ENCODE measurements around the gene PSMD2.
A peak's percentile ranks its signal among the peaks of the same experiment; 100 is the strongest.
"Not testable (repeated sequence)": the region's sequence is repeated elsewhere in the genome, so short reads cannot be mapped to it uniquely, and the experiment has no call there.

PSMD2 gene

DNA sequence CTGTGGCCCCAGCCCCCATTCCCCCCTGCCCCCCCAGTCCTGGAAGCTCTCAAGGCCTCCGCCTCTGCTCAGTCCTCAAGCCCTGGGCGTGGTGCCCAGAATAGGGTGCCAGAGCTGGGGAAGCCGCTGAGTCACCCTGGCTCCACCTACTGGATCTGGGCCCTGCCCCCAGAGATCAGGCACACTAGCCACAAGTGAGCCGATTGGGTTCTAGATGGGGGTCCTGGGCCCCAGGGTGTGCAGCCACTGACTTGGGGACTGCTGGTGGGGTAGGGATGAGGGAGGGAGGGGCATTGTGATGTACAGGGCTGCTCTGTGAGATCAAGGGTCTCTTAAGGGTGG, 21.0 kb downstream of the PSMD2 start:
- peak; percentile 72 to 74 for DNase-seq

DNA sequence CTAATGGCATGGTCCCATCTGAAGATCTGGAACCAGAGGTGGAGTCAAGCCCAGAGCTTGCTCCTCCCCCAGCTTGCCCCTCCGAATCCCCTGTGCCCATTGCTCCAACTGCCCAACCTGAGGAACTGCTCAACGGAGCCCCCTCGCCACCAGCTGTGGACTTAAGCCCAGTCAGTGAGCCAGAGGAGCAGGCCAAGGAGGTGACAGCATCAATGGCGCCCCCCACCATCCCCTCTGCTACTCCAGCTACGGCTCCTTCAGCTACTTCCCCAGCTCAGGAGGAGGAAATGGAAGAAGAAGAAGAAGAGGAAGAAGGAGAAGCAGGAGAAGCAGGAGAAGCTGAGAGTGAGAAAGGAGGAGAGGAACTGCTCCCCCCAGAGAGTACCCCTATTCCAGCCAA, 22.6 kb downstream of the PSMD2 start:
- DNase-seq: no peak

DNA sequence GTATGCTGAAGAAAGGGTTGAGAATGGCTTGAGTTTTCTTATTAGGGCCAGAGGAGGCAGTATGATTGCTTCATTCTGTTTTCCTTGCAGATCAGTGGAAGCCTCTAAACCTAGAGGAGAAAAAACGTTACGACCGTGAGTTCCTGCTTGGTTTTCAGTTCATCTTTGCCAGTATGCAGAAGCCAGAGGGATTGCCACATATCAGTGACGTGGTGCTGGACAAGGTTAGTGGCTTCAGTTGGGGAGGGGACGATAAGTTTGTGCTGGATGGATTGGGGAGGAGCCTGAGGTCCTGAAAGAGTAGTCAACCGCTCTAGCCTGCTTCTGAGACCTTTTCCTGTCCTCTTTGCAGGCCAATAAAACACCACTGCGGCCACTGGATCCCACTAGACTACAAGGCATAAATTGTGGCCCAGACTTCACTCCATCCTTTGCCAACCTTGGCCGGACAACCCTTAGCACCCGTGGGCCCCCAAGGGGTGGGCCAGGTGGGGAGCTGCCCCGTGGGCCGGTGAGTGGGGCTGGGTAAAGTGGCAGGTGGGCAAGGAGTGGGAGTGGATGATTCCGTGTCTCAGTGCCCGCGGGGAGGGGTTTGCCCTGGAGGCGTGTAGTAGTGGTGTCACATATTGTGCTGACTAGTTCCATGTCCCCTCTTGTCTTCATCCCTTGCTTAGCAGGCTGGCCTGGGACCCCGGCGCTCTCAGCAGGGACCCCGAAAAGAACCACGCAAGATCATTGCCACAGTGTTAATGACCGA, 23.9 kb downstream of the PSMD2 start:
- no peak for DNase-seq

DNA sequence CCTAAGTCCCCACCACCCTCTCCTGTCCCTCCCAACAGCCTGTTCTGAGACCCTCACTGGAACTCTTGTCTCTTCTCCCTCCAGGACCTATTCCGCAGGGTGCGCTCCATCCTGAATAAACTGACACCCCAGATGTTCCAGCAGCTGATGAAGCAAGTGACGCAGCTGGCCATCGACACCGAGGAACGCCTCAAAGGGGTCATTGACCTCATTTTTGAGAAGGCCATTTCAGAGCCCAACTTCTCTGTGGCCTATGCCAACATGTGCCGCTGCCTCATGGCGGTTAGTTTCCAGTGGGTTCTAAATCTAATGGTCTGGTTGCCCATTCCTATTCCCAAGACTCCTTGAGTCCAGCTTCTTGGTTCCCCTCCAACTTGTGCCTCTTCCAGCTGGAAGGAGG, 24.7 kb downstream of the PSMD2 start:
- DNase-seq: no peak

DNA sequence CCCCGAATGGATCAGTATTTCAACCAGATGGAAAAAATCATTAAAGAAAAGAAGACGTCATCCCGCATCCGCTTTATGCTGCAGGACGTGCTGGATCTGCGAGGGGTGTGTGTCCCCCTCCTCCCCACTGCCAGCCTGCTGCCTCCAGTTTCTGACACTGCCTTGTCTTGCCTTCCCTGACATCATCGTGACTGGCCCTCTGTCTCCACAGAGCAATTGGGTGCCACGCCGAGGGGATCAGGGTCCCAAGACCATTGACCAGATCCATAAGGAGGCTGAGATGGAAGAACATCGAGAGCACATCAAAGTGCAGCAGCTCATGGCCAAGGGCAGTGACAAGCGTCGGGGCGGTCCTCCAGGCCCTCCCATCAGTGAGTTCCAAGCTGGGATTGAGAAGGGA, 26.2 kb downstream of the PSMD2 start:
- no peak for DNase-seq

DNA sequence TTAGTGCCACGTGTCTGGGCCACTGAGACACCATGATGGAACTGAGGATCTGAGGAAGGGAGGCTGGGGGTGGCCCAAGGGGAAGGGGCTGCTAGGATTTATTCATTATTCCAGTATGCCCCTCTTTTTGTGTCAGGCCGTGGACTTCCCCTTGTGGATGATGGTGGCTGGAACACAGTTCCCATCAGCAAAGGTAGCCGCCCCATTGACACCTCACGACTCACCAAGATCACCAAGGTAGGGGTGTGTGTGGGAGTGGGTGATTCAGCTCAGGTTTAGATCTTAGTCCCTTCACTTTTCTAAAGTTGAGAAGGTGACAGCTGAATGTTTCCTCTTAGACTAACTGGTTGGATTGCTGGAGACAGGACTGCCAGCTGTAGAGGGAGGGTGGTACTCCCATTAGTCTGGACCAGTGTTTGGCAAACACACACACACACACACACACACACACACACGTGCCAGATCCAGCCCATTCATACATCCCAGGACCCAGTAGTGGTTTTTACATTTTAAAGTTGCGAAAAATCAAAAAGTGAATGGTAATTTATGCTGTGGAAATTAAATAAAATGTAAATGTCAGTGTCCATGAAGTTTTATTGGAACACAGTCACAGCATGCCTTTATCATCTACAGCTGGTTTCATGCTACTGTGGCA, 26.8 kb downstream of the PSMD2 start:
- no peak for DNase-seq

DNA sequence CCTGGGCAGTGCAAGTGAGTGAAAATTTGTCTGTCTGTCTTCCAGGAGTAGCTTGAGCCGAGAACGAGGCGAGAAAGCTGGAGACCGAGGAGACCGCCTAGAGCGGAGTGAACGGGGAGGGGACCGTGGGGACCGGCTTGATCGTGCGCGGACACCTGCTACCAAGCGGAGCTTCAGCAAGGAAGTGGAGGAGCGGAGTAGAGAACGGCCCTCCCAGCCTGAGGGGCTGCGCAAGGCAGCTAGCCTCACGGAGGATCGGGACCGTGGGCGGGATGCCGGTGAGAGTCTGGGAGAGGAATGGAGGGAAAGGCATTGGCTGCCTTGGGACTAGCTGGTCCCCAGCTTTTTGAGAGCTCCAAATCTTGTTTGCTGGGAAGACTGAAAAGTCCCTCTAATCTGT, 28.1 kb downstream of the PSMD2 start:
- DNase-seq: no peak

DNA sequence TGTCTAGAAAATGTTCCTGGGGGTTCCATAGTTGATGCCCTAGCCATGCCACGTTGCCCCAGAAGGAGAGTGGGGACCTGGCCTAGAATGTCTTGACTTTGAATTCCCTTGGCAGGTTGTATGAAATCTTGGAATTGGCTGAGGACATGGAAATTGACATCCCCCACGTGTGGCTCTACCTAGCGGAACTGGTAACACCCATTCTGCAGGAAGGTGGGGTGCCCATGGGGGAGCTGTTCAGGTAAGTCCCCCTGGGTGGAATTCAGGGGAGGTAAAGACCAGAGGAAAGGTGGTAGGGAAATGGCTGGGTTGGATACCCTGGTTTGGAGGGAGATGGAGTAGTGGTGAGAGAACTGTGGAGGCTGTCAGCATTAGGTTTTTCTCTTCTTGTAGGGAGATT, 29.5 kb downstream of the PSMD2 start:
- no peak for DNase-seq

DNA sequence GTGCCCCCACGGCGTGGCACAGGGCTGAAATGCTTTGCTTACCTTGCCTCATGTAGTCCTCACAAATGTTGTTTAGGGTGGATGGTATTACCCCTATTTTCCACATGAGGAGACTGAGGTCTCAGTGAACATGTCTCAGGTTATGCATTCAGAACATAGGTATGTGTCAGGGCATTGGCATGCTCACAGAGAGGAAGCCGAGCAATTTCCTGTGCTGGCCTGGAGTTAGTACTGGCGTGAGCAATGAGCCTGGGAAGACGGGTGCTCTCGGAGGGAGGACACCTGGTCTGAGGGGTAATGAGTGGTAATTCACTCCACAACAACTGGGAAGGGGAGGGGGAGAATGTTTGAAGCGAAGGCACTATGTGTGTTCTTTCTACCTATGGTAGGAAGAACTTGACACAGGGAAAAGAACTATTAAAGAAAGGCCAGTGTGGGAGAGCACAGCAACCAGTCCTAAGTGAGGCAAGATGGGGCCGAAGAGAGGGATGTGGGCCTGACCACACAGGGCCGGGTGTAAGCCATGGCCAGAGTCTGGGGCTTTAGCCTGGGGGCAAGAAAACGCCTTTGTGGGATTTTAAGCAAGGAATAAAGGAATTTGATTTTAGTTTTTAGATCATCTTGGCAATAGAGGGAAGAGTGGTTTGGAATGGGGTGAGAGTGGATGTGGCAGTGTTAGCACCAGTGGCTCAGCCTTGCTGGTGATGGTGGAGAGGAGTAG, 33.5 kb downstream of the PSMD2 start:
- no peak for DNase-seq

DNA sequence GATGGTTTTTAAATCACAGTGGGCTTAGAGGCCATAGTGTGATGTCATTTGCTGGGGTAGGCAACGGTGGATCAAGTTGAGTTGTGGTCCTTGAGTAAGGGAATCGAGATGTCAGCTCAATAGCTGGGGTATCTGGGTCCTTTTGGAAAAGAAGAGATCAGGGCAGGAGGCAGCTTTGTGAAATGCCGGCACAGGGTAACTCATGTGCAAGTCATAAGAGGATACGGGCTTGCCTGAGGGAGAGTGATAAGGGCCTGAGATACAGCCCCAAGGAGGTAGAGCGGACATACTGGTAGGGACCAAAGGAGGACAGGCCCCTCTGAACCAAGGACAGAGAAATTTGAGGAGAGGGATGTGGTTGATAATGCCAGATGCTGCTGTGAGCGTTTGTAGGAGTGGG, 34.1 kb downstream of the PSMD2 start:
- DNase-seq: no peak

DNA sequence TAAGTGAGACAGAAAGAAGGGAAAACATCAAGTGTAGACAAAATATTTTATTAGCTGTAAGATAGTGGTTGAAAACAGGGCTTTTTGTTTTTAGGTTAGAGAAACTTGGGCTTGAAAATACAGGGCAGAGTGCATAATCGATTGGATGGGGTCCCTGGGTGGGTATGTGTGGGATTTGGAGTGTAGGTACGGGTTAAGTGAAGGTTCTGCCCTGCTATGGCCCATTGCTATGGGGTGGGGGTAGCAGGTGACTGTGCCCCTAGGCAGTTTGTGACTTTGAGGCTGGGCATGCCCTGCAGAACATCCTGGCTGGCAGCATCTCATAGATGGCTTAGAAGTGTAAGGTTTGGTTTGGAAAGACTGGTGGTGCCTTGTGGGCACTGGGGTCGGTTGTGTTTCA, 34.7 kb downstream of the PSMD2 start:
- DNase-seq: no peak

DNA sequence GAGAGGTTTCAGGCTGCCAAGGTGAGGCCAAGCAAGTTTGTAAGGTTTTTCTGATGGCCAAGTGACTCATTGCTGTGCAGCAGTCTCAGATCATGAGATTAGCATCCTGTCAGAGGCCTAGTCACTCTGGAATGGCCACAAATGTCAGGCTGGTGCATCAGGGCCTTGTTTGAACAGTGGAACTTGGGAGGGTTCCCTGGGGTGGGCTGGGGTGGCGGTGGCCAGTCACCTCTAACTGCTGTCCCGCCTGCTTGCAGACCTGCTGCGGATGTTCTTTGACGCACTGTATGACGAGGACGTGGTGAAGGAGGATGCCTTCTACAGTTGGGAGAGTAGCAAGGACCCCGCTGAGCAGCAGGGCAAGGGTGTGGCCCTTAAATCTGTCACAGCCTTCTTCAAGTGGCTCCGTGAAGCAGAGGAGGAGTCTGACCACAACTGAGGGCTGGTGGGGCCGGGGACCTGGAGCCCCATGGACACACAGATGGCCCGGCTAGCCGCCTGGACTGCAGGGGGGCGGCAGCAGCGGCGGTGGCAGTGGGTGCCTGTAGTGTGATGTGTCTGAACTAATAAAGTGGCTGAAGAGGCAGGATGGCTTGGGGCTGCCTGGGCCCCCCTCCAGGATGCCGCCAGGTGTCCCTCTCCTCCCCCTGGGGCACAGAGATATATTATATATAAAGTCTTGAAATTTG, 35.6 kb downstream of the PSMD2 start:
- DNase-seq: no peak

DNA sequence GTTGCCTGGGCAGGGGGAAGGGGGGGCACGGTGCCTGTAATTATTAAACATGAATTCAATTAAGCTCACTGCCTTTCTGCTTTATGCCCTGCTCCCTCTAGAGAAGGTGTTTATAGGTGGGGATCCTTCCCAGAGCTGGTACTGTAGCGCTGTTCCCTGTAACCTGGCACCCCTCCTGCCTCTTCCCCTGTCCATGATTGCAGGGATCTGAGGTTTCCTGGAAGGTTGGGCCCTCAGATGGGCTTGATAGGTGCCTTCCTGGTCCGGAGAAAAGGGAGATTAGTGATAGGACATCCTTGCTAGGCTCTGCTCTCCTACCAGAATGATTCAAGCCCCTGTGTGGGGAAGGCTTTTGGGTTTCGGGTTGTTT, 36.2 kb downstream of the PSMD2 start:
- no peak for DNase-seq

DNA sequence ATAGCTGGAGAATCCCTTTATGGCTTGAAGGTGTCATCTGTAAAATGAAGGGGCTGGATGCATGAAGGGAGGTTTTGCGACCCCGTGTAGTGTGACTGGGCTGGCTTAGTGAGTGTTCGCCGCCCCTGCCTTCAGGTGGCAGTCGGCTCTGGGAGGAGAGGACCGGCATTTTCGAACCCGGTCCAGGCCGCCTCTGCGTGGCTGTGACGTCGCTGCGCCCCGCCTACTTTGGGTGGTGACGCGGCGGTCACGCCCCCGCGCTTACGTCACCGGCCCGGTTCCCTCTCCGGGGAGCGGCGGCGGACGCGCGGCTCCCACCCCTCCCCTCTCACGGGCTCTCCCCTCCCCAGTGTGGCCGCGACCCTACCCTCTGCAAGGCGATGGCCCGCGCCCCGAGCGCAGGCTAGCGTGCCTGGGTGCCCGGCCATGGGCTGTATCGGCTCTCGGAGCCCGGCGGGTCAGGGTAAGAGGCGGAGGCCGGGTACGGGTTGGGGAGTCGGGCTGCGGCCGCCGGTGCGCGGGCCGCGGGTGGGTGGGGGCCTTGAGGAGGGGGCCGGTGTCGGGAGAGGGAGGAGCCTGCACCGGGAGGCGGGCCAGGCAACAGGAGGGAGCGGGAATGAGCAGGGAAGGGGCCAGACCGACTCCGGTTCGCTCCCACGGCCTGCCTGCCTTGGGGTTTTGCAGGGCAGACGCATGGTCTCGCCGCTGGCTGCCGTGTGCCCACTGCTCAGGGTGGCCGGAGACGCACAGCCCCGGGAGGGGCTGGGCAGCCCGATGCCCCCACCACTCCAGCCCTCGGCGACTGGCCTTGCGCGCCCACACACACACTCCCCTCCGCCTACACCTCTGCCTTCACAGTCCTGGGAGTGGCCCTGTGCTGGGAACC, 36.9 kb downstream of the PSMD2 start:
- DNase-seq: peak; percentile 45 to 48

DNA sequence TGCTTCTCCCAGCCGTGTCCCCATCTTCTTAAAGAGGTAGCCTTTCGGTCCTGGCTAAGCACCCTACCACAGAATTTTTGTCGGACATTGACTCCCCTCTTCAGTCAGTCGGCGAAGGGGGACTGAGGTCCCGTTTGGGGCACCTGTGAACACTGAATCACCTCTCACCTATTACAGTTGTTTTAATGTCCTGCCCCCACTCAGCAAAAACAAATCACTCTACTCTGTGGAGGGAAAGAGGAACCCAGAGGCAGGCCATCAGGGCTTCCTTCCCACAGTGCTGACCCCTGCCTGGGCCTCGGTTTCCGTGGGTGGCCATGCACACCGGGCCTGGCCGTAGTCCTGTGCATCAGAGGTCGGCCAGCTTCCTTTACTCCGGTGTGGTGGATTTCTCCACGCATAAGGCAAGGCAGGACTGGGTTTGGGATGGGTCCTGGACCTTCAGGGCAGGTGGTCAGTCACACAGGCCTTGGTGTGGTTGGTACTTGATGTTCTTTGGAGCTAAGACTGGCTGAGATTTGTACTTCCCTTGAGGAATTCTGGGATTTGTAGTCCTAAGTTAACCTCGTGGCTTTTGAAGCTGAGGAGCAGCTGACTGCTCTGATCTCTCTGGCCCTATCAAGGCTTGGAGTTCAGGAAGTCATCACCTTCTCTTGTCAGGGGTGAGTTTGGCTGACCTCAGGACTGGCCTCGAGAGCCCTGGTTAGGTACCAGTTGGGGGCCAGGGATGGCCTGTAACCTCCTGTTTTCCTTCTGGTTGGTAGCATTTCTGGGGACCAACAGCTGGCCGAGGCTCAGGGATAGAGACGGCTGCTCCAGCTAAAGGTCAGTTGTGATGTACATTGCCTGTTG, 37.7 kb downstream of the PSMD2 start:
- peak; percentile 11 to 34 for DNase-seq

DNA sequence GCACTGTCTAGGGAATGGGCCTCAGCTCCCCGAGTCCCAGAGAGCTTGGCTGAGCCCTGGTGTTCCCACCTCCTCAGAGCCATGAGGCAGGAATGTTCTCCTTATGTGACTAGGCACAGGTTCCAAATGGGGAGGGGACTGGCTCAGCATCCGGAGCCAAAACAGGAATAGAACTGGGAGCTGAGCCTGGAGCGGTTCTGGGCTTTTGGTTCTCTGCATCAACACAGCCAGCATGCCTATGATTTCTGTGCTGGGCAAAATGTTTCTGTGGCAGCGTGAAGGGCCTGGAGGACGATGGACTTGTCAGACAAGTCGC, 38.3 kb downstream of the PSMD2 start, which contains the start of gene FAM131A:
FAM131A (plus strand) TSS at position 202 of the 316 bp plus-strand sequence; CDS start at position 233, 31 bp downstream.
- DNase-seq: no peak

DNA sequence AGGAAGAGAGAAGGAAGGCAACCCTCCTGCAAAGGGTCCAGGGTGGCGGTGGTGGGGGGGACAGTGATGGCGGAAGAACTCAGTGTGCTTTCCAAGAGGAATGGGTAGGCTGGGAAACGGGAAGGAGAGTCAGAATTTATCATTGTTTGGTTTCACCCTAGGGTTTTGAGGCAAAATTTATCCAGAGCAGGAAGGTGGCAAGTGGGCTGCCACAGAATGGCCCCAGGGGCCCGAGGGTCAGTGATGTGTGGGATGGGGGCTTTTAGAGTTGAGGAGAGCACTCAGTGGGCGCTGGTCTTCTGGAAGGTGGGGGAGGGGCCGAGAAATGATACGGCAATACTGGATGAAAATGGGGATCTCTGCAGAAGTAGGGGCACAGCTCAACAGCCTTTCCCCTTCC, 38.9 kb downstream of the PSMD2 start:
- no peak for DNase-seq

DNA sequence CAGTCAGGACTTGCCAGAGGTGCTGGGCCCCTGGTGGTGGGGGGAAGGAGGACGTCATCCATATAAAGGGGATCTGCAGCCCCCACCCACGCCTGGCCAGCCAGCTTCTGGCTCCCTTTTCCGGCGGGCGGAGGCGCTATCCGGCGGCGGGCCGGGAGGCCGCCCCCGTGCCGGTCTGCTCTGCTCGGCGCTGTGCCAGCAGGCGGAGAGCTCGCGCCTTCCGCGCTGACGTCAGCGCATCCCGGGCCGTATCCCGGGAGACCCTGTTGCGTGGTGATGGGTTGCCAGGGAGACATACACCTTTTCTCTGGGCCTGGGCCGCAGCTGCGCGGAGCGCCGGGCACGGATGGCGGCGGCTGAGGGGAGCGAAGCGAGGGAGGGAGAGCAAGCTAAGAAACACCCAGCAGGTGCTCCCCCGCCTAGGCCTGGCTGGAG, 39.5 kb downstream of the PSMD2 start:
- DNase-seq: no peak

DNA sequence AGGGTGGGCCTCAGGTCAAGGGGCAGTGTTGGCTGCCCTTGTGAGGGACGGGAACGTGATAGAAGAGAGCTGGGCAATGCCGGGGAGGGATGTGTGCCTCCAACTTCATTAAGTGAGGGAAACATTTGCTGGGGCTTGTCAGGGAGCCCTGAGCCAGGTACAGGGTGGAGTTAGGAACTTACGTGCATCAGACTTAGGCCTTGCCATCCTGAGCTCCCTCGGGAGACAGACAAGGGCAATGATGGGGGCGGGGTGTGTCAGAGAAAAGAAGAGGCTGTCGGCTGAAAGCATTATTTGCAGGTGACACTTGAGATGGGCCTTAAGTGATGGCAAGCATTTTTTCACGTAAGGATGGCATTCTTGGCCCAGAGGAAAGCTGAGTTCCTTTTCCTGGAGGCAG, 40.0 kb downstream of the PSMD2 start:
- no peak for DNase-seq

DNA sequence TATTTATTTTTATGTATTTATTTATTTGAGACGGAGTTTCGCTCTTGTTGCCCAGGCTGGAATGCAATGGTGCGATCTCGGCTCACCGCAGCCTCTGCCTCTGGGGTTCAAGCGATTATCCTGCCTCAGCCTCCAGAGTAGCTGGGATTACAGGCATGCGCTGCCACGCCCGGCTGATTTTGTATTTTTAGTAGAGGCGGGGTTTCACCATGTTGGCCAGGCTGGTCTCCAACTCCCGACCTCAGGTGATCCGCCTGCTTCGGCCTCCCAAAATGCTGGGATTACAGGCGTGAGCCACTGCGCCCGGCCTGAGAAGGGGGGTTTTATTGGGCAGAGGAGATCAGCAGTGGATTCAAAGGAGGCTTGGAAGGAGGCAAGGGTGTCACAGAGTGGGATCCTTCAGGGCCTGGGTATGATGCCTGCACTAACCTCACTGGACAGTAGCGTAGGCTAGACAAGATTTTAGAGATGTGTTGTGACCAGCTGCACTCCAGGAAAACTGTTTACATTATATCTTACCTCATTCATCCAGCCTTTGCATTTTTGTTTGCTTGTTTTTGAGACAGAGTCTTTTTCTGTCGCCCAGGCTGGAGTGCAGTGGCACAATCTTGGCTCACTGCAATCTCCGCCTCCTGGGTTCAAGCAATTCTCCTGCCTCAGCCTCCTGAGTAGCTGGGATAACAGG, 40.6 kb downstream of the PSMD2 start:
- not testable (repeated sequence) for DNase-seq

DNA sequence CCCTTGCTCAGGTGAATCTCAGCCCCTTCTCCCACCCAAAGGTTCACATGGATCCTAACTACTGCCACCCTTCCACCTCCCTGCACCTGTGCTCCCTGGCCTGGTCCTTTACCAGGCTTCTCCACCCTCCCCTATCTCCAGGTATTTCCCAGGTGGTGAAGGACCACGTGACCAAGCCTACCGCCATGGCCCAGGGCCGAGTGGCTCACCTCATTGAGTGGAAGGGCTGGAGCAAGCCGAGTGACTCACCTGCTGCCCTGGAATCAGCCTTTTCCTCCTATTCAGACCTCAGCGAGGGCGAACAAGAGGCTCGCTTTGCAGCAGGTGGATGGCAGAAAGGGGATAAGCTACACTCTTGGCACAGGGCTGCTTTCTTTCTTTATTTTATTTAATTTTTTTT, 42.9 kb downstream of the PSMD2 start:
- DNase-seq: no peak

All from Kasumi-1 (cell line).